Camera-type eye (tissue), 1 donor: ENCODE results near the gene CEACAM4. TPM values are rescaled to one million over a fixed set of nuclear protein-coding genes. Genes with fewer than 3 reads are reported as not detected.

ENCODE experiments used
- total RNA-seq: library from RNA; depleted of rRNA; stranded (reverse); fragments of >200 nt; gene quantifications from one replicate; pipeline ENCODE4 v1.2.3, GENCODE V29; 2014

CEACAM4 gene
- total RNA-seq = 0.44 TPM

DNA sequence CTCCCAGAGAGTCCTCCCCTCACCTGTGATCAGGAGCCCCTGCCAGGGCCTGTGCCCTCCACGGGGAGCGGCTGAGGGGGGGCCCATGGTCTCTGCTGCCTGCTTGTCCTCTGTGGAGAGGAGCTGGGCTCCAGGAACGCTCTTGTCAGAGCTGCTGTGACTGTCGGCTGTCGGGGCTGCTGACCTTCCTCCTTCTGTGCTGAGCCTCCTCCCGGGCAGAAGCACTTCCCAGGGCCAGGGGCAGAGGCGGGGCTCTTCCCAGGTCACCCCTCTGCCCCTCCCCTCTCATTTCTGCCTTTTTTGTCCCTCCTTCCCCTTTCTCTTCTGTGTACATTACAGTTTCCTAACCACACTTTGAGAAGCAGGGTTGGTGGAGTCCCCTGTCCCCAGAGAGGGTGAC, at the start of gene CEACAM4:
Gene CEACAM4 (minus strand): TSS at position 198 of the 400 bp plus-strand sequence. CDS start 111 bp downstream, at position 87.

DNA sequence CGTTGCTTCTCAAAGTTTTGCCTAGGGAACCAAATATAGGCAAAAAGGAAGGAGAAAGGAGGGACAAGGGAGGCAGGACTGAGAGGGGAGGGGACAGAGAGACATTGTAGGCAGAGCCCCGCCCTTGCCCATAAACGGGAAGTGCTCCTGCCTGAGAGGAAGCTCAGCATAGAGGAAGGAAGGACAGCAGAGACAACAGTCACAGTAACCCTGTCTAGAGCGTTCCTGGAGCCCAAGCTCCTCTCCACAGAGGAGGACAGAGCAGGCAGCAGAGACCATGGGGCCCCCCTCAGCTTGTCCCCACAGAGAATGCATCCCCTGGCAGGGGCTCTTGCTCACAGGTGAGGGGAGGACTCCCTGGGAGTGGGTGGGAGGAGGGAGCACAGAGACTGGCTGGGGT, 50.9 kb downstream of the CEACAM4 start, which contains the start of gene CEACAM21:
Gene CEACAM21 (plus strand): TSS at position 169 of the 400 bp plus-strand sequence. CDS start 109 bp downstream, at position 278.

Other genes starting within 250 kb of the CEACAM4 start
- 7.3 TPM for gene EXOSC5, start 229.7 kb downstream of the CEACAM4 start, total RNA-seq
- gene BCKDHA, start 229.3 kb downstream of the CEACAM4 start, total RNA-seq = 60.0 TPM
- 1.9 TPM for gene B3GNT8, start 199.7 kb downstream of the CEACAM4 start, total RNA-seq
- gene DMAC2, start 187.2 kb downstream of the CEACAM4 start, total RNA-seq = 26.0 TPM
- not detected for gene ERICH4, start 183.9 kb downstream of the CEACAM4 start, total RNA-seq
- gene CEACAM21, start 50.9 kb downstream of the CEACAM4 start, total RNA-seq = 2.1 TPM
- gene CEACAM7, start 61.2 kb upstream of the CEACAM4 start, total RNA-seq = 3.4 TPM
- 0.49 TPM for gene CEACAM5, start 81.6 kb upstream of the CEACAM4 start, total RNA-seq
- 20.6 TPM for gene CEACAM6, start 128.5 kb upstream of the CEACAM4 start, total RNA-seq
- gene CEACAM3, start 169.5 kb upstream of the CEACAM4 start, total RNA-seq = 1.9 TPM
- gene LYPD4, start 217.6 kb upstream of the CEACAM4 start, total RNA-seq = not detected
- not detected for gene DMRTC2, start 218.0 kb upstream of the CEACAM4 start, total RNA-seq
- gene RPS19, start 233.2 kb upstream of the CEACAM4 start, total RNA-seq = 297 TPM